ENCODE data around the gene HAGH. TPM values are rescaled to one million over a fixed set of nuclear protein-coding genes. Genes with fewer than 3 reads are reported as not detected.
"Not testable (repeated sequence)": the region's sequence is repeated elsewhere in the genome, so short reads cannot be mapped to it uniquely, and the experiment has no call there.

HAGH gene
- 10 to 100 TPM; 51.2 to 69.3 TPM for total RNA-seq
- 10 to 100 TPM; 91.2 to 99.7 TPM for polyA plus RNA-seq
- long read RNA-seq, donor 1, transcript HAGH-202 (9 exons, 2,984 nt) = major isoform, 10 of 21 reads
- long read RNA-seq, donor 1, transcript HAGH-201 (10 exons, 1,257 nt) = minor isoform, 5 of 21 reads
- long read RNA-seq, donor 1, partial matches to known transcripts = 6 of 21 reads
- long read RNA-seq, donor 1, other reads (novel, unspliced or antisense) = 0 of 21 reads
- long read RNA-seq, donor 2, partial matches to known transcripts = 0 of 4 reads
- long read RNA-seq, donor 2, other reads (novel, unspliced or antisense) = 0 of 4 reads
- long read RNA-seq, donor 3, partial matches to known transcripts = 0 of 6 reads
- long read RNA-seq, donor 3, other reads (novel, unspliced or antisense) = 0 of 6 reads
- long read RNA-seq, donor 4, partial matches to known transcripts = 0 of 5 reads
- long read RNA-seq, donor 4, other reads (novel, unspliced or antisense) = 0 of 5 reads
- long read RNA-seq, donor 5, transcript HAGH-202 (9 exons, 2,984 nt) = major isoform, 7 of 11 reads
- long read RNA-seq, donor 5, partial matches to known transcripts = 0 of 11 reads
- long read RNA-seq, donor 5, other reads (novel, unspliced or antisense) = 0 of 11 reads

DNA sequence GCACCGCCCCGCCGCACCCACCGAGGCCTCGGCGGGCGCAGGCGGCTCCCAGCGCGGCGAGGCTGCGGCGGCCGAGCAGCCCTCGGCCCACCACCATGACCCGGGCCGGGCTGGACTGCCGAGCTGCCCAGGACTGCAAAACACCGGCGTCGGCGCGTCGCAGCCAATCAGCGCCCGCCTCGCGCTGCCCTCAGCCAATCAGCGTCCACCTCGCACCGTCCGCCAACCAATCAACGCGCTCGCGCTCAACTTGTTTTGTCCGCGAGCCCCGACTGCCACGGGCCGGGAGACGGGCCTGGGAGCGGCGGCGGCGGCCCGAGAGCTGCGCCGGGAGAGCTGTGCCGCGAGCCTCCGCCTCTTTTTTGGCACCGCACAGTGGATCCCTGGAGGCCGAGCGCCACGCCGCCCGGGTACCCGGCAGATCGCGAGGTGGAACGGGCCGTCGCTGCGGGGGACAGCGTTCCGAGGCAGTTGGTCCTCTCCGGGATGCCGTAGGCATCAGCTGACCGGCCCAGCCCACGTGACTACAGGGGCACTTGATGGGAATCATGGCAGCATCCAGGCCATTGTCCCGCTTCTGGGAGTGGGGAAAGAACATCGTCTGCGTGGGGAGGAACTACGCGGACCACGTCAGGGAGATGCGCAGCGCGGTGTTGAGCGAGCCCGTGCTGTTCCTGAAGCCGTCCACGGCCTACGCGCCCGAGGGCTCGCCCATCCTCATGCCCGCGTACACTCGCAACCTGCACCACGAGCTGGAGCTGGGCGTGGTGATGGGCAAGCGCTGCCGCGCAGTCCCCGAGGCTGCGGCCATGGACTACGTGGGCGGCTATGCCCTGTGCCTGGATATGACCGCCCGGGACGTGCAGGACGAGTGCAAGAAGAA is at the start of gene HAGH, which contains the start of gene FAHD1:
Gene HAGH (minus strand): TSS at position 135 of the 883 bp plus-strand sequence. CDS start 38 bp downstream, at position 97.
Gene FAHD1 (plus strand): TSS at position 516 of the 883 bp plus-strand sequence. CDS start 33 bp downstream, at position 549.
- WGBS, 2 donors = 0% methylated on average over 91 to 104 of the region's 104 CpGs
- no peaks in the 10 kb centered on the region for H3K27me3 ChIP-seq (ENCODE audit: control insufficient read depth in 3 of 3, insufficient read depth in 3 of 3, low read length in 2 of 3)
- peak within 1 kb of the TSS; percentile 50 to 80 for H3K9ac ChIP-seq (ENCODE audit: insufficient read depth in 1 of 2, low read length in 2 of 2)
- H3K4me3 ChIP-seq = peak within 1 kb of the TSS; percentile 62
- peak within 1 kb of the TSS; percentile 86 to 91 for H3K27ac ChIP-seq (ENCODE audit: low read depth in 1 of 2, low read length in 1 of 2)
- DNase-seq (peak; percentile 94 to 97 (median 96)), ATAC-seq (ENCODE audit: insufficient read depth, low FRiP score) (peak; percentile 93)
- peaks cover 6 to 26% (median 10%) of the 10 kb centered on the region in 5 donors for H3K4me1 ChIP-seq (ENCODE audit: control insufficient read depth in 5 of 5, insufficient read depth in 5 of 5, low read length in 5 of 5)
- peaks cover 2 to 17% (median 7%) of the 10 kb centered on the region in 4 donors for H3K36me3 ChIP-seq (ENCODE audit: control insufficient read depth in 4 of 4, insufficient read depth in 4 of 4, low read length in 4 of 4)
- no peaks in the 10 kb centered on the region for H3K9me3 ChIP-seq (ENCODE audit: control insufficient read depth in 4 of 4, insufficient read depth in 3 of 4, low read length in 3 of 4)
- TF ChIP-seq, protein P1, sequence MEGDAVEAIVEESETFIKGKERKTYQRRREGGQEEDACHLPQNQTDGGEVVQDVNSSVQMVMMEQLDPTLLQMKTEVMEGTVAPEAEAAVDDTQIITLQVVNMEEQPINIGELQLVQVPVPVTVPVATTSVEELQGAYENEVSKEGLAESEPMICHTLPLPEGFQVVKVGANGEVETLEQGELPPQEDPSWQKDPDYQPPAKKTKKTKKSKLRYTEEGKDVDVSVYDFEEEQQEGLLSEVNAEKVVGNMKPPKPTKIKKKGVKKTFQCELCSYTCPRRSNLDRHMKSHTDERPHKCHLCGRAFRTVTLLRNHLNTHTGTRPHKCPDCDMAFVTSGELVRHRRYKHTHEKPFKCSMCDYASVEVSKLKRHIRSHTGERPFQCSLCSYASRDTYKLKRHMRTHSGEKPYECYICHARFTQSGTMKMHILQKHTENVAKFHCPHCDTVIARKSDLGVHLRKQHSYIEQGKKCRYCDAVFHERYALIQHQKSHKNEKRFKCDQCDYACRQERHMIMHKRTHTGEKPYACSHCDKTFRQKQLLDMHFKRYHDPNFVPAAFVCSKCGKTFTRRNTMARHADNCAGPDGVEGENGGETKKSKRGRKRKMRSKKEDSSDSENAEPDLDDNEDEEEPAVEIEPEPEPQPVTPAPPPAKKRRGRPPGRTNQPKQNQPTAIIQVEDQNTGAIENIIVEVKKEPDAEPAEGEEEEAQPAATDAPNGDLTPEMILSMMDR (IDR thresholded peaks at IDR 0.05; ENCODE audit: control extremely low read depth, extremely low read depth) = no peak

DNA sequence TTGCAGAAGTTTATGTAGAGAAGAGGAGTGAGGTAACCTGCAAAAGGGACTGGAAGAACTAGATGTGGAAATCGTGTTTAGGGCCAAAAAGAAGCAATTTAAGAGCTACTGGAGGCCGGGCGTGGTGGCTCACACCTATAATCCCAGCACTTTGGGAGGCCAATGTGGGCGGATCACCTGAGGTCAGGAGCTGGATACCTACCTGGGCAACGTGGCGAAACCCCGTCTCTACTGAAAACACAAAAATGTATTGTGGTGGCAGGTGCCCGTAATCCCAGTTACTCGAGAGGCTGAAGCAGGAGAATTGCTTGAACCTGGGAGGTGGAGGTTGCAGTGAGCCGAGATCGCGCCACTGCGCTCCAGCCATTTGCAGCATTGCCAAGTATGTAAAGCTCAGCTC is 49.4 kb upstream of the HAGH start:
- not testable (repeated sequence) for ATAC-seq (ENCODE audit: insufficient read depth, low FRiP score); H3K27ac ChIP-seq (ENCODE audit: low read depth in 1 of 2, low read length in 1 of 2); H3K36me3 ChIP-seq (ENCODE audit: control insufficient read depth in 4 of 4, insufficient read depth in 4 of 4, low read length in 4 of 4); H3K4me1 ChIP-seq (ENCODE audit: control insufficient read depth in 5 of 5, insufficient read depth in 5 of 5, low read length in 5 of 5); H3K4me3 ChIP-seq; H3K9me3 ChIP-seq (ENCODE audit: control insufficient read depth in 4 of 4, insufficient read depth in 3 of 4, low read length in 3 of 4); H3K9ac ChIP-seq (ENCODE audit: insufficient read depth in 1 of 2, low read length in 2 of 2); DNase-seq
- H3K27me3 ChIP-seq (ENCODE audit: control insufficient read depth in 3 of 3, insufficient read depth in 3 of 3, low read length in 2 of 3) = peaks cover 0 to 30% (median 20%) of the 10 kb centered on the region in 3 donors
- 85 to 87% methylated on average over 13 of the region's 13 CpGs for WGBS, 2 donors

DNA sequence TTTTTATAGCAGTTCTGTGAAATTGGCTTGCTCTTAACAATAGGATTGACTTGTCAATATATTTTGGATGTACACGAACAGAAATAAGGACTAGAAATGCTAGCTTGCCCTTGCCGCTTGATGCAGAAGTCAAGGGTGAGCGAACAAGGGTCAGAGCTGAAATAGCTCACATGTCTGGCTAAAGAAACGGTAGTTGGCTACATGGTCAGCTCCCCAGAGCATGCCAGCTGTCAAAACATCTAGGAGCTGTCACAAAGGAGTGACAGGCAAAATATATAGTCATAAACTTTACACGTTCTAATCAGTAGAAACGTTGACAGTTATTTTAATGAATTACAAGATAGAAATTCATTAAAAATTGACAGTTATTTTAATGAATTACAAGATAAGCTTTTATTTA is 48.2 kb upstream of the HAGH start:
- WGBS, 2 donors = 56 to 60% methylated on average over 6 of the region's 6 CpGs
- Histone ChIP-seq H3K36me3 (ENCODE audit: control insufficient read depth in 4 of 4, insufficient read depth in 4 of 4, low read length in 4 of 4) (no peaks in the 10 kb centered on the region), H3K9me3 (ENCODE audit: control insufficient read depth in 4 of 4, insufficient read depth in 3 of 4, low read length in 3 of 4) (peaks cover 0 to 4% (median 0%) of the 10 kb centered on the region in 4 donors), H3K27me3 (ENCODE audit: control insufficient read depth in 3 of 3, insufficient read depth in 3 of 3, low read length in 2 of 3) (peaks cover 0 to 35% (median 20%) of the 10 kb centered on the region in 3 donors), H3K27ac (ENCODE audit: low read depth in 1 of 2, low read length in 1 of 2) (no peak overlapping the region), H3K9ac (ENCODE audit: insufficient read depth in 1 of 2, low read length in 2 of 2) (no peak overlapping the region), H3K4me1 (ENCODE audit: control insufficient read depth in 5 of 5, insufficient read depth in 5 of 5, low read length in 5 of 5) (peaks cover 0 to 1% (median 0%) of the 10 kb centered on the region in 5 donors), H3K4me3 (no peak overlapping the region)
- DNase-seq (no peak), ATAC-seq (ENCODE audit: insufficient read depth, low FRiP score) (no peak)
- TF ChIP-seq, protein P1 (IDR thresholded peaks at IDR 0.05; ENCODE audit: control extremely low read depth, extremely low read depth) = no peak

All from lung (tissue), 16 donors.